GM12878 (cell line): ENCODE results near the gene CNDP1. TPM values are rescaled to one million over a fixed set of nuclear protein-coding genes. Genes with fewer than 3 reads are reported as not detected.

Source experiments
- ATAC-seq: fragments of 200-7000 bp; cut with Tn5 transposase; 3 replicates; pipeline ENCODE4 v1.9.1; 2020; ENCODE audit warnings: mild to moderate bottlenecking, moderate library complexity
- BruUV-seq: library from RNA; stranded (reverse); fragments of 400-500 nt; replicated peaks from 2 replicates; lab custom pipeline; 2021; lab: Mats Ljungman, UMichigan
- CTCF ChIA-PET: fragments of 300-600 bp; sonication (Branson Sonifier 250); formaldehyde crosslinking; extraction: SDS; loops from one replicate; lab custom pipeline; 2021; ENCODE audit warnings: inconsistent platforms; lab: Yijun Ruan, JAX
- POLR2A ChIA-PET: fragments of 350-600 bp; formaldehyde crosslinking; extraction: SDS; loops from one replicate; lab custom pipeline; 2021; ENCODE audit warnings: inconsistent platforms; lab: Charles Lee
- RAD21 ChIA-PET: fragments of 300-600 bp; sonication (Branson Sonifier 250); formaldehyde crosslinking; loops from one replicate; lab custom pipeline; 2023; ENCODE audit warnings: antibody characterized with exemption; ENCODE audit not compliant: unreplicated experiment; lab: Charles Lee
- SMC1A ChIA-PET: fragments of 300-600 bp; sonication (Branson Sonifier 250); formaldehyde crosslinking; loops from one replicate; lab custom pipeline; 2023; ENCODE audit not compliant: unreplicated experiment, uncharacterized antibody; lab: Charles Lee
- DNase-seq: peaks from one replicate; pipeline ENCODE4 v3.0.0-alpha.2; 2011; ENCODE audit warnings: low read depth, low spot score
- FAIRE-seq: peaks from 3 replicates; lab custom pipeline; 2011; peaks lifted over from hg19 to GRCh38; lab: Jason Lieb, UNC
- H2AFZ ChIP-seq: 2 replicates; pipeline ENCODE4 v1.6.0; 2011; ENCODE audit warnings: low read depth, low read length, control low read depth; ENCODE audit not compliant: control insufficient read depth
- H3K27ac ChIP-seq: 2 replicates; pipeline ENCODE4 v1.5.1; 2011; ENCODE audit warnings: control low read depth; ENCODE audit not compliant: control insufficient read depth, insufficient read depth
- H3K27me3 ChIP-seq, 2 experiments: replicated peaks in 1 of 2; 2 replicates each; pipeline versions ENCODE4 v1.6.0 to v1.6.1; 2011; ENCODE audit warnings: low read length in 1 of 2; ENCODE audit not compliant: control insufficient read depth in 2 of 2, insufficient read depth in 2 of 2
- H3K36me3 ChIP-seq, 2 experiments: 2 replicates each; pipeline ENCODE4 v1.5.1; 2011; ENCODE audit warnings: low read length in 1 of 2; ENCODE audit not compliant: control insufficient read depth in 2 of 2, insufficient read depth in 2 of 2
- H3K4me1 ChIP-seq: 2 replicates; pipeline ENCODE4 v1.6.1; 2011; ENCODE audit warnings: mild to moderate bottlenecking, low read length, moderate library complexity, mixed read lengths; ENCODE audit not compliant: control insufficient read depth, insufficient read depth
- H3K4me2 ChIP-seq: 2 replicates; pipeline ENCODE4 v1.6.0; 2011; ENCODE audit warnings: control low read depth; ENCODE audit not compliant: control insufficient read depth, insufficient read depth
- H3K4me3 ChIP-seq: fragments of 200-600 bp; sonication (generic); 2 replicates; pipeline ENCODE4 v1.5.1; 2016
- H3K79me2 ChIP-seq: 2 replicates; pipeline ENCODE4 v1.6.0; 2011; ENCODE audit warnings: low read length; ENCODE audit not compliant: control insufficient read depth, insufficient read depth
- H3K9ac ChIP-seq: 2 replicates; pipeline ENCODE4 v1.8.0; 2011; ENCODE audit warnings: low read length, control low read depth, mixed read lengths; ENCODE audit not compliant: control insufficient read depth, insufficient read depth
- H3K9me3 ChIP-seq: replicated peaks from 3 replicates; pipeline ENCODE4 v1.5.1; 2011; ENCODE audit warnings: mild to moderate bottlenecking, low read length; ENCODE audit not compliant: control insufficient read depth, insufficient read depth
- H4K20me1 ChIP-seq: 2 replicates; pipeline ENCODE4 v1.6.0; 2011; ENCODE audit not compliant: control insufficient read depth, insufficient read depth
- BHLHE40 ChIP-seq, 2 experiments: fragments of 450-650 bp in 1 of 2; IDR thresholded peaks; 2 replicates each; pipeline ENCODE4 v1.6.1; 2011 to 2017; ENCODE audit warnings: low read depth in 2 of 2, borderline replicate concordance in 1 of 2, improper control_type of control experiment in 1 of 2, low read length in 1 of 2, mild to moderate bottlenecking in 1 of 2
- DPF2 ChIP-seq: fragments of 450-650 bp; IDR thresholded peaks from 2 replicates; pipeline ENCODE4 v1.6.1; 2017; ENCODE audit warnings: mild to moderate bottlenecking
- MAX ChIP-seq: IDR thresholded peaks from 2 replicates; pipeline ENCODE4 v1.6.1; 2012; ENCODE audit warnings: low read depth, low read length, improper control_type of control experiment
- MXI1 ChIP-seq: fragments of 150-350 bp; IDR thresholded peaks from 2 replicates; pipeline ENCODE4 v1.6.1; 2011; ENCODE audit warnings: low read depth, mild to moderate bottlenecking, inconsistent platforms, low read length, improper control_type of control experiment
- NKRF ChIP-seq: fragments of 450-650 bp; conservative IDR thresholded peaks from 2 replicates; pipeline ENCODE4 v1.6.1; 2017; ENCODE audit warnings: mild to moderate bottlenecking, moderate library complexity
- PML ChIP-seq: IDR thresholded peaks from 2 replicates; pipeline ENCODE4 v1.6.1; 2012; ENCODE audit warnings: low read length, inconsistent platforms
- POLR2AphosphoS5 ChIP-seq: IDR thresholded peaks from 2 replicates; pipeline ENCODE4 v1.6.1; 2011; ENCODE audit warnings: mild to moderate bottlenecking, low read length, inconsistent platforms
- POU2F2 ChIP-seq: IDR thresholded peaks from 3 replicates; pipeline ENCODE4 v1.6.1; 2011; ENCODE audit warnings: low read depth, mild to moderate bottlenecking, low read length, borderline replicate concordance
- REST ChIP-seq: IDR thresholded peaks from 2 replicates; pipeline ENCODE4 v1.6.1; 2012; ENCODE audit warnings: mild to moderate bottlenecking, low read depth, low read length
- RFX5 ChIP-seq: IDR thresholded peaks from 2 replicates; pipeline ENCODE4 v1.6.1; 2011; ENCODE audit warnings: low read depth, low read length, improper control_type of control experiment
- SREBF2 ChIP-seq: IDR thresholded peaks from 2 replicates; pipeline ENCODE4 v1.6.1; 2012; ENCODE audit warnings: mild to moderate bottlenecking, low read length
- WGBS: methylation state at CpG from one replicate; pipeline ENCODE4 v1.1.6; 2016; ENCODE audit warnings: low lambda C conversion rate; ENCODE audit not compliant: insufficient replicate concordance, insufficient coverage; ENCODE audit errors: missing lambda C conversion rate; 5-methylcytosine and 5-hydroxymethylcytosine counted together
- in situ Hi-C: fragments of 300-500 bp; cut with MboI; formaldehyde crosslinking; loops from 9 replicates; pipeline ENCODE4 v1.14.3; 2018; ENCODE audit warnings: mixed read lengths
- intact Hi-C: fragments of 100-400 bp; cut with micrococcal nuclease; formaldehyde crosslinking; loops from one replicate; pipeline ENCODE4 v1.14.2; 2022; ENCODE audit not compliant: unreplicated experiment
- polyA plus RNA-seq, 11 experiments: library from polyadenylated mRNA; depleted of rRNA in 4 of 11; unstranded in 6 of 11; stranded (reverse) in 5 of 11; fragments of >200 nt; fragmentation: Nextera tagmentation in 4 of 11; fragmentation: Illumina TruSeq in 1 of 11; extraction: Ambion mirVana in 4 of 11; extraction: Trizol in 1 of 11; gene quantifications; 1 replicate in 1 of 11; 2 replicates in 10 of 11; pipeline versions ENCODE4 v1.2.1 to v1.2.3, GENCODE V29; 2011 to 2016; ENCODE audit warnings: inconsistent platforms in 2 of 11, missing spikeins in 2 of 11, low read depth in 1 of 11
- total RNA-seq, 4 experiments: library from RNA; depleted of rRNA in 3 of 4; stranded (reverse); fragments of >200 nt in 3 of 4; fragmentation: Illumina TruSeq in 1 of 4; extraction: Trizol in 1 of 4; gene quantifications; 2 replicates each; pipeline versions ENCODE4 v1.2.1 to v1.2.3, GENCODE V29; 2013 to 2021

The CNDP1 gene
- total and polyA plus RNA-seq, 10 of the 15 experiments (the other 5 are each of a cell fraction or from before 2014, with no cell fraction given), result 0.04 to 0.05 TPM; not detected in 8

GRCh38 chr18:74517236-74517630 lies 17.1 kb upstream of the CNDP1 start:
- no peaks in the 10 kb centered on the region for H3K79me2 ChIP-seq
- H3K4me2 ChIP-seq, result no peak overlapping the region
- H3K4me3 ChIP-seq, result no peak overlapping the region
- H3K36me3 ChIP-seq, result peaks cover 43 to 50% of the 10 kb centered on the region in 2 experiments
- POLR2A ChIA-PET, result no interaction called here
- SMC1A ChIA-PET, result interaction anchor here (0.5 to 1.3 kb wide), 2 partner anchors 260 to 601 kb away, joined by 3 read pairs; no protein-coding TSS in a partner anchor
- no peak overlapping the region for H3K27ac ChIP-seq
- no peaks in the 10 kb centered on the region; the same call in 1 of the 2 replicates for H4K20me1 ChIP-seq
- TF ChIP-seq NKRF (no peak), RFX5 (no peak), REST (no peak), BHLHE40 (IDR thresholded peaks at IDR 0.05; ENCODE audit: borderline replicate concordance in 1 of 2, low read depth in 2 of 2, low read length in 1 of 2) (no peak), POLR2AphosphoS5 (no peak), PML (no peak), DPF2 (no peak), MAX (no peak), POU2F2 (no peak), SREBF2 (no peak), MXI1 (no peak)
- FAIRE-seq (no peak), ATAC-seq (no peak), DNase-seq (no peak)
- RAD21 ChIA-PET, result no interaction called here
- no TSS peak for BruUV-seq
- H2AFZ ChIP-seq, result no peak overlapping the region
- H3K27me3 ChIP-seq, result no peaks in the 10 kb centered on the region
- intact Hi-C loops, result no loop called here
- no peaks in the 10 kb centered on the region for H3K4me1 ChIP-seq
- H3K9me3 ChIP-seq, result no peaks in the 10 kb centered on the region
- no peak overlapping the region for H3K9ac ChIP-seq
- 93% methylated on average over 15 of the region's 15 CpGs for WGBS
- CTCF ChIA-PET, result no interaction called here
- in situ Hi-C loops, result no loop called here
